Measurements from ENCODE around the gene DCAF17.

The DCAF17 gene, protein sequence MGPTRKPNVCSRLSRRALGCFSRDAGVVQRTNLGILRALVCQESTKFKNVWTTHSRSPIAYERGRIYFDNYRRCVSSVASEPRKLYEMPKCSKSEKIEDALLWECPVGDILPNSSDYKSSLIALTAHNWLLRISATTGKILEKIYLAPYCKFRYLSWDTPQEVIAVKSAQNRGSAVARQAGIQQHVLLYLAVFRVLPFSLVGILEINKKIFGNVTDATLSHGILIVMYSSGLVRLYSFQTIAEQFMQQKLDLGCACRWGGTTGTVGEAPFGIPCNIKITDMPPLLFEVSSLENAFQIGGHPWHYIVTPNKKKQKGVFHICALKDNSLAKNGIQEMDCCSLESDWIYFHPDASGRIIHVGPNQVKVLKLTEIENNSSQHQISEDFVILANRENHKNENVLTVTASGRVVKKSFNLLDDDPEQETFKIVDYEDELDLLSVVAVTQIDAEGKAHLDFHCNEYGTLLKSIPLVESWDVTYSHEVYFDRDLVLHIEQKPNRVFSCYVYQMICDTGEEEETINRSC

DNA sequence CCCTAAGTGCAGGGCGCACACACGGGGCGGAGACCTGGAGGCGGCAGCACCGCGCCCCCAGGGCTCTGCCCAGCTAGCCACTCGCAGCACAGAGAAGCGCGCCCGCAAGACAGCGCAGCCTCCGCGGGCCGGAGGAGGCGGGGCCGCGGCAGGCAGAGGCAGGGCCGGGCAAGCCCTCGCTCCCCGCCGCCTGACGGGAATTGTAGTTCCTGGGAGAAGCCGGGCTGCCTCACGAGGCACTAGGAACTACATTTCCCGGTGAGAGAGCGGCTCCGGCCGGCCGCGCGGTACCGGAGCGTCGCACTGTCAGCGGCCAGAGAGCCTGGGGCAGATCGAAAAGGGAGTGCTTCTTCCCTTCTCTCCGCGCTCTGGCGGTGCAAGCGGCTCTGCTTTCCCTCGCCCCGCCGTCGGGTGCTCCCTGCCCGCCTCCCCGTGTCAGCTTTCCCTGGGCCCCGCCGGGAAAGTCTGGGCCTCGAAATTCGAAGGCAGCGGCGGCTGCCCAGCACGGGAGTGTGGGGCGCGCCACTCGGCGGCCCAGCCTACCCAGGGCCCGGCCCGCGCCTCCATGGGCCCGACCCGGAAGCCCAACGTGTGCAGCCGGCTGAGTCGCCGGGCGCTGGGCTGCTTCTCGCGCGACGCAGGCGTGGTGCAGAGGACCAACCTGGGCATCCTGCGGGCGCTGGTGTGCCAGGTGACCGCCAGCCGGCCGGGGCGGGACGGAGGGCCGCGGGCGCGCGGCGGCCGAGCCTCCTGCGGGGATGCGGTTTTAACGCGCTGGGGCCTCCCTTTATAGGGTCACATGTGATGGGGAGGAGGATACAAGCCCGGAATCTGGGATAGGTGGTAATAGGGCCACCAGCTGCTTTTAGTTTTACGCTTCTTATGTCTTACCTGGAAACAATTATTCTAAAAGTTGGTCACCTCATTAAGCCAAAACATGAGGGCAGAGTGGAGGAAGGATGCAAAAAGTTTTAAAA lies at the start of gene DCAF17:
TSS of gene DCAF17 (plus strand) at position 214 of the 977 bp plus-strand sequence. CDS start at position 566, 352 bp downstream.
- peak; percentile 94 for DNase-seq

GRCh38 chr2:171386627-171387026 lies 47.4 kb upstream of the DCAF17 start:
- DNase-seq, result no peak

- no peak for DNase-seq
Observed at GRCh38 chr2:171387052-171387451, 47.0 kb upstream of the DCAF17 start.

DNA sequence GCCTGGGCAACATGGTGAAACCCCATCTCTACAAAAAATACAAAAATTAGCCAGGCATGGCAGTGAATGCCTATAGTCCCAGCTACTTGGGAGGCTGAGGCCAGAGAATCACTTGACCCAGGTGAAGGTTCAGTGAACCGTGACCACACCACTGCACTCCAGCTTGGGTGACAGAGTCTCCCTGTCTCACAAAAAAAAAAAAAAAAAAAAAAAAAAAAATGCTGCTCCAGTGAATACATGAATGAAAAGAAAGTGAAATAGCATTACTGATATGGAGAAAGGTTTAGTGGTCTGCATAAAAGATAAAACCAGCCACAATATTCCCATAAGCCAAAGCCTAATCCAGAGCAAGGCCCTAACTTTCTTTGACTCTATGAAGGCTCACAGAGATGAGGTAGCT lies 44.7 kb upstream of the DCAF17 start:
- no peak for DNase-seq

GRCh38 chr2:171389780-171390179 lies 44.2 kb upstream of the DCAF17 start:
- no peak for DNase-seq

- no peak for DNase-seq
Observed at GRCh38 chr2:171390941-171391516, 43.0 kb upstream of the DCAF17 start.

GRCh38 chr2:171391532-171391931 lies 42.5 kb upstream of the DCAF17 start:
- no peak for DNase-seq

GRCh38 chr2:171393487-171393886 lies 40.5 kb upstream of the DCAF17 start:
- no peak for DNase-seq

- DNase-seq, result no peak
Observed at GRCh38 chr2:171394164-171394740, 39.8 kb upstream of the DCAF17 start.

DNA sequence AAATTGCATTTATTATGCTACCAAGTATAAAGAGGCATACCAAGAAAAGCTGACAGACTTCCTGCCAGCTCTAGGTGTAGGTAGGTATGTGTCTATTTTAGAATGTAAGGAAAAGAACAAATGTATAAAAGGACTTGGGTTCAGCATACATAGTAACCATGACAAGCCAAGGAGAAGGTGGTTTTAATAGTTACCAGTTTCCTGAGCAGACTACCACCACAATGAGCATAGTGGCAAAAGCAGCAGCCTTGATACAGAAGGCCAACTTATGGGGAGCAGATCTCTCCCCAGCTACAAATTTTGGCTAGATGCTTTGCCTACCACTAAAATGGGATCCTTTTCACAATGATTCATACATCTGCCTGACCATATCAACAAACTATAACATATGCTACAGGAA lies 34.7 kb upstream of the DCAF17 start:
- no peak for DNase-seq

GRCh38 chr2:171400395-171400794 lies 33.6 kb upstream of the DCAF17 start:
- DNase-seq, result no peak

- DNase-seq, result no peak
Observed at GRCh38 chr2:171401947-171402346, 32.1 kb upstream of the DCAF17 start.

GRCh38 chr2:171402906-171403580 lies 31.0 kb upstream of the DCAF17 start:
- DNase-seq, result no peak

DNA sequence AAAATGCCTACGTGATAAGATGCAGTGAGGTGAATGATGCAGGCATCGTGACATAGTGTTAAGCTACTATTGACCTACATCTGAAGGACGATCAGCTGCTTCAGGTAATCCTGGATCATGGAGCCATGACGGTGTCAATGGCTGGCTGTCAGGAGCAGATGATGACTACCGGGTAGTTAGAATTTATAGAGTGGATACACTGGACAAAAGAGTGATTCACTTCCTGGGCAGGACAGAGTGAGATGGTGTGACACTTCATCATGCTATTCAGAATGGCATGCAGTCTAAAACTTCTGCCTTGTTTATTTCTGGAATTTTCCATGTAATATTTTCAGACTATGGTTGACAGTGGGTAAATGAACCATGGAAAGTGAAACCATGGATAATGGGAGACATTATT lies 29.8 kb upstream of the DCAF17 start:
- no peak for DNase-seq

- DNase-seq, result no peak
Observed at GRCh38 chr2:171404719-171405118, 29.3 kb upstream of the DCAF17 start.

DNA sequence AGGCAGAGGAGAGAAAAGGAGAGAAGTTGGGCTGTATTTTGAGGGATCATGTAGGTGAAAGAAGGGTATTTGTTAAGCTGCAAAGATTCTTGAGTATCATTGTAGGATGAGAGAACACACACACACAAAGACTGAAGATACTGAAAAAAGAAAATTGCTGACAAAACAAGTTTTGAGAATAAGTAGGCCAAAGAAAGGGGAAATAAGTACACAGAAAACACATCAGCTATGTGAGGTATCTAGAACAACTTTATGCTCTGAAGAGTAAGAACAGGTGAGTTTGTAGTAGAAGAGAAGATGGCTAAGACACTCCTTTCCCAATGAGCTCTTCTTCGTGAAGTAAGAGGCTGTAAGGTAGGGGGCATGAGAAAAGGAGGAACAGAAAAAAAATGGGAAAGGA lies 28.5 kb upstream of the DCAF17 start:
- no peak for DNase-seq

DNA sequence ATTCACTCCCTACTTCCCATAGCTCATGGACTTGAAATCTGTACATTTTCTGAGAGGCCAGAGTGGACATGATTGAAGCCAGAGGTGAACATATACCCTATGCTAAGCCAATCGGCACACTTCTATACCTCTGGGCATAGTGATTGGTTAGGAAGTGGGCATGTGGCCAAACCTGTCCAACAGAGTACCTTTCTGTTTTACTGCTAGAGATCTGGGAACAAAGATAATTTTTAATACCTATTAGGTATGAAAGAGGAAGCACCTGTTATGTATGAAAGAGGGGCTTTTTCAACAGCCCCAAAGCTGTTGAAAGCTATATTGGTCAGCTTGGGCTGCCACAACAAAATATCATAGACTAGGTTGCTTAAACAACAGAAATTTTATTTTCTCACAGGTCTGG lies 28.0 kb upstream of the DCAF17 start:
- DNase-seq, result no peak

DNA sequence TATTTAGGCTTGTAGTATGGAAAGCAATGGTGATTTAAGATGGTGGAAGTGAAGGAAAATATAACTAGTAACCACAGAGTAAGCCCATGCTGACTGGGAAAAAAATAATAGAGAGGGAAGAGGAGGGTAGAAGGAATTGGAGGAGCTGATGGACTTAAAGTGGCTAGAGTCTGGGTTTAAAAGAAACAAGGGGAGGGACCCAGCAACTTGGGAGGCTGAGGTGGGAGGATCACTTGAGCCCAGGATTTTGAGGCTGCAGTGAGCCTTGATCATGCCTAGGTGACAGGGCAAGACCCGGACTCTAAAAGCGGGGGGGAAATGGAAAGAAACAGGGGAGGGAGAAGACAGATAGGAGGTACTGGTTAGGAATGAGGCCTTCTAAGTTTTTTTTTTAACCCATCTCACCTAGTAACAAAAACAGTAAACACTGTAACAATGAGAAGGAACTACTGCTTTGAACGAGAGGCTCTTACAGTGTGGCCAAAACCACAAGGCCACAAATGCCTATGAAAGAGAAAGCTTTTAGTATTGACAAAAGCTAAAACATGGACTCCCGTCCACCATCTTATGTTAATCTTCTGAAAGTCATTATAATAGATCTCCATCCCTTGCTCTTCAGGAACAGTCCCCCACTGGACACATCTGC lies 26.9 kb upstream of the DCAF17 start:
- DNase-seq, result no peak

DNA sequence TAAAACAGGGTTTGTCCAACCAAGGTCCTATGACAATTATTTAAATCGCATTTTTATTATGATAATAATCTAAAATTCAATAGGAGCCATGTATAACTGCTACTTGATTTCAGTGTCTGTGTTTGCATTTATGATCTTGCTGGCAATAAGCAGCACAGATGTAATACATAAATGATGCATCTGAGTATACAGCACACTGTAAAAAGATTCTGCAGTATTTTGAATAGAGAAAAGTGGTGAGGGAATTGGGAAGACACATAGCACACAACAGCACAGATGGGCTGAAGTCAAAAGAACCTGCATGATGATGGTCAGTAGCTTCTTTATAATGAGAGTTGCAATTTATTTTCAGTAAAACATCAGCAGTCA lies 26.4 kb upstream of the DCAF17 start:
- DNase-seq, result no peak

- DNase-seq, result no peak
Observed at GRCh38 chr2:171409436-171409971, 24.5 kb upstream of the DCAF17 start.

DNA sequence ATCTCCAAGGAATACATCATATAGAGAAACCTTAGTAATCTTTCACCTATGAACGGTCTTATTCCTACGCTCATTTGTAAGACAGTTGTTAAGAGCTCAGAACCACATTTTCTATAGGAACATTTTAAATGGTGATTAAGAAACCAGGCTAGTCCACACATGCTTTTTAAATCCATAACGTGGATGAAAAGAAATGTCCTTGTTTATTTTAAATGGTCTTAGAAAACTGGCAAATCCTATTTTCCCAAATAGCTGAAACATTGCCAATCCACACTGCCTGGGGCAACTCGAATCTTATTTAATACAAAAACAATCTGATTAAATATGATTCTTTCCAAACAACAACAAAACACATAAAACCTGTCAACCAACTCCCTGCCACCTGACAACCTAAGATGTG lies 23.9 kb upstream of the DCAF17 start:
- DNase-seq, result no peak

Measured in right forelimb (tissue), 1 donor.